Subcutaneous adipose tissue (tissue), 4 donors: ENCODE data around the gene RGS6. TPM values are rescaled to one million over a fixed set of nuclear protein-coding genes. Genes with fewer than 3 reads are reported as not detected.

ENCODE experiments used
- CTCF ChIP-seq: fragments of 450-650 bp; IDR thresholded peaks from one replicate; pipeline ENCODE4 v1.5.1; 2016; ENCODE audit warnings: low read depth, mild to moderate bottlenecking, control low read depth, antibody characterized with exemption, moderate library complexity
- total RNA-seq, 4 donors: library from RNA; depleted of rRNA; stranded (reverse); fragments of >200 nt; gene quantifications; one replicate each; pipeline ENCODE4 v1.1.0, GENCODE V29; 2016

Gene RGS6
- total RNA-seq, 4 donors from 2014 or later = 4.4 to 32.0 (median 11.4) TPM

- no peak for TF ChIP-seq CTCF
Measured at GRCh38 chr14:72604133-72604532, 671.9 kb downstream of the RGS6 start.

- no peak for TF ChIP-seq CTCF
Measured at GRCh38 chr14:72605096-72605920, 673.1 kb downstream of the RGS6 start.

GRCh38 chr14:72605921-72606220 is 673.6 kb downstream of the RGS6 start:
- no peak for TF ChIP-seq CTCF

- TF ChIP-seq CTCF = no peak
Measured at GRCh38 chr14:72606879-72607278, 674.6 kb downstream of the RGS6 start.

GRCh38 chr14:72607386-72608130 is 675.3 kb downstream of the RGS6 start:
- TF ChIP-seq CTCF = no peak

- no peak for TF ChIP-seq CTCF
Measured at GRCh38 chr14:72608391-72609204, 676.4 kb downstream of the RGS6 start.
